PC-9 (cell line): ENCODE data around the gene SLC6A20.

Source experiments
- EZH2 ChIP-seq: fragments of 200-600 bp; sonication (generic); IDR thresholded peaks from 2 replicates; pipeline ENCODE4 v1.8.0; 2017; ENCODE audit warnings: antibody characterized with exemption, low read depth
- TF ChIP-seq, protein P1 (sequence below): fragments of 200-600 bp; sonication (generic); conservative IDR thresholded peaks from 2 replicates; pipeline ENCODE4 v1.6.1; 2017; ENCODE audit warnings: mixed run types, antibody characterized with exemption, mild to moderate bottlenecking, moderate library complexity

DNA sequence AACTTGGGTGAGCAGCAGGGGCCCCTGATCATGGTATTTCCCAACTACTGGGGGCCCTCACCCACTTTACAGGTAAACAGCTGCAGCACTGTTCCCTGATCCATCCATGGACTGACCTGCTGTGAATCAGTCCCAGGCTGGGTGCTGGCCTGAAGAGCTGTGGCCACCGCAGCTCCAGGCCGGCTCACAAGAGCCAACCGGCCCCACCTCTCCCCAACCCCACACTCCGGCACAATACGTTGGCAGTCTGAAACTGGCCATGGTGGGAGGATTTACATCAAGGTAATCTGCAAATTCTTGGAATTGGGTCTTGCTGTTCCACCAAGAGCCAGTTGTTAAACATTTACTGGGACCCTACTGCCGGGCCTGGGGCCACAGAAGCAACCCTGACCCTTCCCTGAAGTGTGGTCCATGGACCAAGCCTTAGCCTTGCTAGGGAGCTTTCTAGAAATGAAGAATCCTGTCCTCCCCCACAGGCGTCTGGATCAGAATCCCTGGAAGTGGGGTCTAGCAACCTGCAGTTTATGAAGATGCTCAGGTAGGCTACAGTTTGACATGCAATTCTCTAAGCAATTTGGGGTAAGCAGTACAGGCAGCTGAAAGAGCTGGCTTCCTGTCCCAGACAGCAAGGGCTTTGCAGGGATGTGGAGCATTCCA is 3.7 kb downstream of the SLC6A20 start:
- TF ChIP-seq, protein P1, sequence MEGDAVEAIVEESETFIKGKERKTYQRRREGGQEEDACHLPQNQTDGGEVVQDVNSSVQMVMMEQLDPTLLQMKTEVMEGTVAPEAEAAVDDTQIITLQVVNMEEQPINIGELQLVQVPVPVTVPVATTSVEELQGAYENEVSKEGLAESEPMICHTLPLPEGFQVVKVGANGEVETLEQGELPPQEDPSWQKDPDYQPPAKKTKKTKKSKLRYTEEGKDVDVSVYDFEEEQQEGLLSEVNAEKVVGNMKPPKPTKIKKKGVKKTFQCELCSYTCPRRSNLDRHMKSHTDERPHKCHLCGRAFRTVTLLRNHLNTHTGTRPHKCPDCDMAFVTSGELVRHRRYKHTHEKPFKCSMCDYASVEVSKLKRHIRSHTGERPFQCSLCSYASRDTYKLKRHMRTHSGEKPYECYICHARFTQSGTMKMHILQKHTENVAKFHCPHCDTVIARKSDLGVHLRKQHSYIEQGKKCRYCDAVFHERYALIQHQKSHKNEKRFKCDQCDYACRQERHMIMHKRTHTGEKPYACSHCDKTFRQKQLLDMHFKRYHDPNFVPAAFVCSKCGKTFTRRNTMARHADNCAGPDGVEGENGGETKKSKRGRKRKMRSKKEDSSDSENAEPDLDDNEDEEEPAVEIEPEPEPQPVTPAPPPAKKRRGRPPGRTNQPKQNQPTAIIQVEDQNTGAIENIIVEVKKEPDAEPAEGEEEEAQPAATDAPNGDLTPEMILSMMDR: no peak
- no peak for TF ChIP-seq EZH2
